ENCODE data around the gene SLC24A5.

DNA sequence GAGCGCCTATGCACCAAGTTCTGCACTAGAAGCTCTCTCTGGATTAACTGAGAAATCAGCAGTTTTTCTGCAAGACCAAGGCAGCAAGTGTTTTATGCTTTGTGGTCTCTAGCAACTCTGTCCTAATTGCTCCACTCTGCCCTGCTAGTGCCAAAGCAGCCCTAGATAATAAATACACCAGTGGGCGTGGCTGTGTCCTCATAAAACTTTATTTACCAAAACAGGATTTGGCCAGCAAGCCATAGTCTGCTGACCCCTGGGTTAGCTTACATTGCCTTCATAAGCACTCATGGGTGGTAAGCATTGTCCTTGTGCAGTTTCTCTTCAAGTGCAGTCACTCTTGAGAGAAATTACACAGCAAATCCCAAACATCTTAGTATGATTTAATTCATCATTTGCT, 30.7 kb upstream of the SLC24A5 start:
- TF ChIP-seq POLR2AphosphoS5 (IDR thresholded peaks at IDR 0.05) (no peak), POLR2A (IDR thresholded peaks at IDR 0.05) (no peak), EP300 (IDR thresholded peaks at IDR 0.05) (no peak)
- TF ChIP-seq, protein P1, sequence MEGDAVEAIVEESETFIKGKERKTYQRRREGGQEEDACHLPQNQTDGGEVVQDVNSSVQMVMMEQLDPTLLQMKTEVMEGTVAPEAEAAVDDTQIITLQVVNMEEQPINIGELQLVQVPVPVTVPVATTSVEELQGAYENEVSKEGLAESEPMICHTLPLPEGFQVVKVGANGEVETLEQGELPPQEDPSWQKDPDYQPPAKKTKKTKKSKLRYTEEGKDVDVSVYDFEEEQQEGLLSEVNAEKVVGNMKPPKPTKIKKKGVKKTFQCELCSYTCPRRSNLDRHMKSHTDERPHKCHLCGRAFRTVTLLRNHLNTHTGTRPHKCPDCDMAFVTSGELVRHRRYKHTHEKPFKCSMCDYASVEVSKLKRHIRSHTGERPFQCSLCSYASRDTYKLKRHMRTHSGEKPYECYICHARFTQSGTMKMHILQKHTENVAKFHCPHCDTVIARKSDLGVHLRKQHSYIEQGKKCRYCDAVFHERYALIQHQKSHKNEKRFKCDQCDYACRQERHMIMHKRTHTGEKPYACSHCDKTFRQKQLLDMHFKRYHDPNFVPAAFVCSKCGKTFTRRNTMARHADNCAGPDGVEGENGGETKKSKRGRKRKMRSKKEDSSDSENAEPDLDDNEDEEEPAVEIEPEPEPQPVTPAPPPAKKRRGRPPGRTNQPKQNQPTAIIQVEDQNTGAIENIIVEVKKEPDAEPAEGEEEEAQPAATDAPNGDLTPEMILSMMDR (IDR thresholded peaks at IDR 0.05): no peak
